Thyroid gland (tissue), 4 donors: ENCODE measurements around the gene IRX4. TPM values are rescaled to one million over a fixed set of nuclear protein-coding genes. Genes with fewer than 3 reads are reported as not detected.

ENCODE experiments used
- DNase-seq, 2 donors: peaks; one replicate each; pipeline ENCODE4 v3.0.0-alpha.2; 2019
- H3K27ac ChIP-seq, 3 donors: fragments of 200-600 bp; sonication (generic); 1 replicate in 2 of 3; 2 replicates in 1 of 3; pipeline ENCODE4 v1.5.1; 2016 to 2019; ENCODE audit warnings: mild to moderate bottlenecking in 1 of 3, moderate library complexity in 1 of 3
- H3K27me3 ChIP-seq: fragments of 200-600 bp; sonication (generic); one replicate; pipeline ENCODE4 v1.5.1; 2019
- H3K36me3 ChIP-seq, 2 donors: fragments of 200-600 bp; sonication (generic); one replicate each; pipeline ENCODE4 v1.5.1; 2016 to 2019
- H3K4me1 ChIP-seq, 2 donors: fragments of 200-600 bp; sonication (generic); one replicate each; pipeline ENCODE4 v1.5.1; 2017 to 2019
- H3K4me3 ChIP-seq, 3 donors: fragments of 200-600 bp; sonication (generic); replicated peaks in 1 of 3; 1 replicate in 2 of 3; 2 replicates in 1 of 3; pipeline ENCODE4 v1.5.1; 2016; ENCODE audit warnings: mild to moderate bottlenecking in 1 of 3
- H3K9me3 ChIP-seq: fragments of 200-600 bp; sonication (generic); one replicate; pipeline ENCODE4 v1.5.1; 2017
- POLR2A ChIP-seq, 2 donors: fragments of 450-650 bp; IDR thresholded peaks; one replicate each; pipeline ENCODE4 v1.6.1; 2017; ENCODE audit warnings: antibody characterized with exemption in 2 of 2, mild to moderate bottlenecking in 2 of 2, moderate library complexity in 1 of 2
- WGBS, 2 donors: methylation state at CpG; one replicate each; pipeline ENCODE4 v1.1.5; 2017; 5-methylcytosine and 5-hydroxymethylcytosine counted together
- intact Hi-C: fragments of 100-400 bp; cut with DNase I; formaldehyde crosslinking; loops from one replicate; pipeline ENCODE4 v1.15.1; 2023
- total RNA-seq, 4 donors: library from RNA; depleted of rRNA; stranded (reverse); fragments of >200 nt; gene quantifications; one replicate each; pipeline ENCODE4 v1.2.3, GENCODE V29; 2016
- TF ChIP-seq, protein P1 (sequence below), 6 experiments: fragments of 200-600 bp in 3 of 6; fragments of 450-650 bp in 3 of 6; sonication (generic) in 3 of 6; IDR thresholded peaks; one replicate each; pipeline ENCODE4 v1.5.1; 2016 to 2019; ENCODE audit warnings: antibody characterized with exemption in 6 of 6, mild to moderate bottlenecking in 2 of 6, inconsistent platforms in 1 of 6, moderate library complexity in 1 of 6

The IRX4 gene
- total RNA-seq, 4 donors from 2014 or later, result not detected

DNA sequence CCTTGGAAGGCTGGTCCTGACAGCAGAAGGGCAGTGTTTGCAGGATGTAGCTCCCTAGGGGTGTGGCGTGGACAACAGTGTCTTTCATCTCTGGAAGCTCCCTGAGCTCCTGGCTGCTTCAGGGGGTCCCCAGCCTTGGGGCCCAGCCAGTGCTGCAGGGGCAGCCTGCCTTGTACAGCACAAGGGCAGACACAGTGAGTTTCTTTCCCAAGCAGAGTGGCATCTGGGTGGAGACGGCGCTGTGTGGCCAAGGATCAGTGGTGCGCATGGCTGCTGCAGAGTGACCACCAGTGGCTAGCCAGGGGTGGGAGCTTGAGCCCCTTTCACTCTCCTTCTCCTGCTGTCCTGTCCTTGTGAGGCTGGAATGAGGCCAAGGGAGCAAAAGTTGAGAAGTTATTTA, 7.6 kb upstream of the IRX4 start:
- H3K27me3 ChIP-seq, result peaks cover 6% of the 10 kb centered on the region
- H3K9me3 ChIP-seq, result no peaks in the 10 kb centered on the region
- no peak overlapping the region for H3K4me3 ChIP-seq
- TF ChIP-seq POLR2A (IDR thresholded peaks at IDR 0.05), result no peak
- TF ChIP-seq, protein P1, sequence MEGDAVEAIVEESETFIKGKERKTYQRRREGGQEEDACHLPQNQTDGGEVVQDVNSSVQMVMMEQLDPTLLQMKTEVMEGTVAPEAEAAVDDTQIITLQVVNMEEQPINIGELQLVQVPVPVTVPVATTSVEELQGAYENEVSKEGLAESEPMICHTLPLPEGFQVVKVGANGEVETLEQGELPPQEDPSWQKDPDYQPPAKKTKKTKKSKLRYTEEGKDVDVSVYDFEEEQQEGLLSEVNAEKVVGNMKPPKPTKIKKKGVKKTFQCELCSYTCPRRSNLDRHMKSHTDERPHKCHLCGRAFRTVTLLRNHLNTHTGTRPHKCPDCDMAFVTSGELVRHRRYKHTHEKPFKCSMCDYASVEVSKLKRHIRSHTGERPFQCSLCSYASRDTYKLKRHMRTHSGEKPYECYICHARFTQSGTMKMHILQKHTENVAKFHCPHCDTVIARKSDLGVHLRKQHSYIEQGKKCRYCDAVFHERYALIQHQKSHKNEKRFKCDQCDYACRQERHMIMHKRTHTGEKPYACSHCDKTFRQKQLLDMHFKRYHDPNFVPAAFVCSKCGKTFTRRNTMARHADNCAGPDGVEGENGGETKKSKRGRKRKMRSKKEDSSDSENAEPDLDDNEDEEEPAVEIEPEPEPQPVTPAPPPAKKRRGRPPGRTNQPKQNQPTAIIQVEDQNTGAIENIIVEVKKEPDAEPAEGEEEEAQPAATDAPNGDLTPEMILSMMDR (IDR thresholded peaks at IDR 0.05), result no peak
- no peak for DNase-seq
- 88 to 96% methylated on average over 3 of the region's 4 CpGs for WGBS, 2 donors
- no peak overlapping the region for H3K27ac ChIP-seq
- intact Hi-C loops, result no loop called here
- no peaks in the 10 kb centered on the region for H3K36me3 ChIP-seq
- H3K4me1 ChIP-seq, result no peaks in the 10 kb centered on the region

DNA sequence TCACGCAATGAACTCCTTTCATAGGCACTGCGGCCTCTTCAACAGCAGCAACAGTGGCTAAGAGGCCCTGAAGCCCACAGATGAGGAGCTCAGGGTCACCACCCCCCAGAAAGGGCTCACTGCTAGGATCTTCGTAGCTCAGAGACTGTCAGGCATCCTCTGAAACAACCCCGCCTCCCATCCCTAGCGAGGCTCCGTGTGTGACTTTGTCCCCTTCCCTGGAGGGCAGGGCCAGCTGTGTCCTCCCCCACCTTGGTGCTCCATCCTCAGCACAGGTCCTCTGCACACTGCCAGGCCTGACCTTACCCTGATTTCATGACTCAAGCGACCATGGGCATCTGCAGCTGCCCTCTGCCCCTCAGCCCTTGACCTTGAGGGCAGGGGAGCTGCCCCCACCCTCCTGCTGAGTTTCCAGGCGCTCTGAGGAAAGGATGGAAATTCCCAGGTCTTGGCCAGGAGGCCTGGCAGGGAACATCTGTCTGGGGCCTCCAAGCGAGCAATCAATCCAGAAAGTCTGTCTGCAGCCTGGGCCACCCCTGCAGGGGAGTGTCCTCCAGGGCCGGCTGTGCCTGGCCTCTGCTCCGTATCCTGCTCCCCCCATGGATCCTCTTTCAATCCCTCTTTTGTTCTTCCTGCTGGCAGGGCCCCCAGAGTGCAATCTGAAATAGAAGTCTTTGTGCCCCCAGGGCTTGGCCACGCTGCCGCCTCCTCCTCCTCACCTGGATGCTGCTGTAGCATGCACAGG, 6.8 kb upstream of the IRX4 start:
- DNase-seq, result no peak
- TF ChIP-seq, protein P1 (IDR thresholded peaks at IDR 0.05), result no peak
- TF ChIP-seq POLR2A (IDR thresholded peaks at IDR 0.05), result no peak
- intact Hi-C loops, result no loop called here
- Histone ChIP-seq H3K36me3 (no peaks in the 10 kb centered on the region), H3K27me3 (peaks cover 9% of the 10 kb centered on the region), H3K9me3 (no peaks in the 10 kb centered on the region), H3K27ac (no peak overlapping the region), H3K4me1 (no peaks in the 10 kb centered on the region), H3K4me3 (no peak overlapping the region)
- 59 to 68% methylated on average over 10 to 13 of the region's 13 CpGs for WGBS, 2 donors

DNA sequence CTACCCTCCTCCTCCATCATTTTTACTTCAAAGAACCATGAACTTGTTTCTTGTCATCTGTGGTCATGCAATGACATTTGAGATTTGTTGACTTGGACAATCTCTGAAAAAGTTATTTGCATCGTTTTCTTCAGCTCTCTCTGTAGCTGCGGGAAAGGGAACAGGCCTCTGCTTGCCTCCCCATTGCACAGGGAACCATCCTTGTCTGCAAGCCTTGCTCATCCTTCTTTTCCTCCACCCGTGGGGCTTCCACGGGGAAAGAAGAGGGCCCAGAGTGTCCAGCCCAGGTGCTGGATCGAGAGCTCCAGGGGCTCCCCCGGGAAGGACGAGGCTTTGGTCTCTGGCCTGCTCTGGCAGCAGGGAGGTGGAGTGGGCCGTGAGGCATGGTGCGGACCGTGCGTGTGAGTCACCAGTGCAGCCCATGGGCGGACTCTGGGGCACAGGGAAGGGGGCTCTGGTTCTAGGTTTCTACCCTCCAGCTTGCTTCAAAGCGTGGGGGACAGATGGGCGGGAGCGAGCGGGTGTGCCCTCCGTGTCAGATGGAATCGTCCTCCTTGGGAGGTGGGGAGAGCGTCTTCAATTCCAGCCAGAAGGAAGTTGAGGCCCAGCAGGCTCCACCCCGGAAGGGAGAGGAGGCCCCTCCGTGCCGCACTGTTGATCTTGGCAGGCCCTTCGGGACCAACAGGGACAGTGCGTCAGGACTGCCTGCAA, 6.0 kb upstream of the IRX4 start:
- Histone ChIP-seq H3K36me3 (no peaks in the 10 kb centered on the region), H3K27me3 (peaks cover 17% of the 10 kb centered on the region), H3K27ac (no peak overlapping the region), H3K9me3 (no peaks in the 10 kb centered on the region), H3K4me3 (no peak overlapping the region), H3K4me1 (peaks cover 0 to 3% of the 10 kb centered on the region in 2 donors)
- WGBS, 2 donors, result 54 to 61% methylated on average over 23 to 24 of the region's 24 CpGs
- no peak for TF ChIP-seq POLR2A (IDR thresholded peaks at IDR 0.05)
- TF ChIP-seq, protein P1 (IDR thresholded peaks at IDR 0.05), result no peak
- DNase-seq, result no peak
- intact Hi-C loops, result no loop called here

DNA sequence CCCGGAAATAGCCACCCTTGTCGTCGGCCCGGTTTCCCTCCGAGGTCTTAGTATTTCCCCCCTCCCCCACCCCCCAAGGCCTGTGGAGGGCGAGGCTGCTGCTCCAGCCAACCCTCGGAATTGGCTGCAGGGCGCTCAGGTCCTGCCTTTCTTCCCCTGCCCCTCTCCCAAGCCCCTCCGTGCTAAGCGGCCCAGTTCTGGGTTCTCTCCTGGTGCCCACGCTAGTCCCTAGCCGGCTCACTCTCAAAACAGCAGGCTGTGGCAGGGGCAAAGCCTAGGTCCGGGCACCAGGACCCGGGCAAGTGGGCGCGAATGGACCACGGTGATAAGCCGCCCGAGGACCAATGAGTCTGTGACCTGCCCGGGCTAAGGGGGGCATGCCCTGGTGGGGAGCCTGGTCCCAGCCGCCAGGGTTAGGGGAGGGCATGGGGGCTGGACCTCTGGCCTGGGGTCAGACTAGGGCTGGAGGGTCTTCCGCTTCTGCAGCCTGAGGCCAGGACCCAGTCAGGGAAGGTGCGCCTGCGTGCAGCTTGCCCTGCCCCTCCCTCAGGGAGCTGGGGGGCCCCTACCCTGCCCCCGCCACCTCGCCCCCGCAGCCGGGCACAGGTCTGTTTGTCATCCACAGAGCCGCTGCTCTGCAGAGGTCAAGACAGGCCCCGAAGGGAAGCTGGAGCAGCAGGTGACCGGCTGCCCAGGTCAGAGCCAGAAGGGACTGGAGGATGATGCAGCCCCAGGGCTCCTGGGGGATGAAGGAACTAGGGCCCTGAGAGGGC, 5.0 kb upstream of the IRX4 start:
- WGBS, 2 donors, result 0 to 12% methylated on average over 1 to 13 of the region's 31 CpGs
- H3K27me3 ChIP-seq, result peaks cover 18% of the 10 kb centered on the region

More for the DNA sequence above, 5.0 kb upstream of the IRX4 start:
- H3K9me3 ChIP-seq, result no peaks in the 10 kb centered on the region
- no peaks in the 10 kb centered on the region for H3K36me3 ChIP-seq
- TF ChIP-seq, protein P1 (IDR thresholded peaks at IDR 0.05), result no peak
- no peak for TF ChIP-seq POLR2A (IDR thresholded peaks at IDR 0.05)
- no peak overlapping the region for H3K27ac ChIP-seq
- no peak overlapping the region for H3K4me3 ChIP-seq
- DNase-seq, result no peak
- peaks cover 3 to 13% of the 10 kb centered on the region in 2 donors for H3K4me1 ChIP-seq
- intact Hi-C loops, result no loop called here
